GM10266 (cell line): Measurements from ENCODE around the gene RPP30.
"Not testable (repeated sequence)": the region's sequence is repeated elsewhere in the genome, so short reads cannot be mapped to it uniquely, and the experiment has no call there.

Source experiments
- DNase-seq: peaks from one replicate; pipeline ENCODE4 v3.0.0; 2012; ENCODE audit errors: extremely low spot score
- TF ChIP-seq, protein P1 (sequence below): IDR thresholded peaks from 2 replicates; pipeline ENCODE4 v1.5.1; 2012; ENCODE audit warnings: mild to moderate bottlenecking, low read depth; ENCODE audit not compliant: control insufficient read depth, insufficient read depth; ENCODE audit errors: missing control alignments

RPP30 gene

DNA sequence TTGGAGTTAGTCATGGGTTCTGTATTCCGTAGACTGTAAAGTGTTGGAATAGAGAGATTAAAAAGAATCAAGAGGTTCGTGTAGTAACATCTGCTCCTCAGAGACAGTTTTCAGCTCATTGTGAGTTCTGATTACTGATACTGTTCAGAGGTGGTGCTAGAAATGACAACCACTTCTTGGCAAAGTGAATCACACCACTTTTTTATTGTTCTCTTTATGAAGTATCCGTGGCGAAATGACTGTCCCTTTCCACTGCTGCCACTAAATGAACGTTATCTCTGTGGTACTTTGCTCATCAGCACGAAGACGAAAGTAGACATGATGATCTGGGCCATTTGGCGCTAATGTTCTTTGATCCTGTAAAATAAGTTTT is 860 bp downstream of the RPP30 start:
- TF ChIP-seq, protein P1, sequence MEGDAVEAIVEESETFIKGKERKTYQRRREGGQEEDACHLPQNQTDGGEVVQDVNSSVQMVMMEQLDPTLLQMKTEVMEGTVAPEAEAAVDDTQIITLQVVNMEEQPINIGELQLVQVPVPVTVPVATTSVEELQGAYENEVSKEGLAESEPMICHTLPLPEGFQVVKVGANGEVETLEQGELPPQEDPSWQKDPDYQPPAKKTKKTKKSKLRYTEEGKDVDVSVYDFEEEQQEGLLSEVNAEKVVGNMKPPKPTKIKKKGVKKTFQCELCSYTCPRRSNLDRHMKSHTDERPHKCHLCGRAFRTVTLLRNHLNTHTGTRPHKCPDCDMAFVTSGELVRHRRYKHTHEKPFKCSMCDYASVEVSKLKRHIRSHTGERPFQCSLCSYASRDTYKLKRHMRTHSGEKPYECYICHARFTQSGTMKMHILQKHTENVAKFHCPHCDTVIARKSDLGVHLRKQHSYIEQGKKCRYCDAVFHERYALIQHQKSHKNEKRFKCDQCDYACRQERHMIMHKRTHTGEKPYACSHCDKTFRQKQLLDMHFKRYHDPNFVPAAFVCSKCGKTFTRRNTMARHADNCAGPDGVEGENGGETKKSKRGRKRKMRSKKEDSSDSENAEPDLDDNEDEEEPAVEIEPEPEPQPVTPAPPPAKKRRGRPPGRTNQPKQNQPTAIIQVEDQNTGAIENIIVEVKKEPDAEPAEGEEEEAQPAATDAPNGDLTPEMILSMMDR: no peak
- DNase-seq: no peak

DNA sequence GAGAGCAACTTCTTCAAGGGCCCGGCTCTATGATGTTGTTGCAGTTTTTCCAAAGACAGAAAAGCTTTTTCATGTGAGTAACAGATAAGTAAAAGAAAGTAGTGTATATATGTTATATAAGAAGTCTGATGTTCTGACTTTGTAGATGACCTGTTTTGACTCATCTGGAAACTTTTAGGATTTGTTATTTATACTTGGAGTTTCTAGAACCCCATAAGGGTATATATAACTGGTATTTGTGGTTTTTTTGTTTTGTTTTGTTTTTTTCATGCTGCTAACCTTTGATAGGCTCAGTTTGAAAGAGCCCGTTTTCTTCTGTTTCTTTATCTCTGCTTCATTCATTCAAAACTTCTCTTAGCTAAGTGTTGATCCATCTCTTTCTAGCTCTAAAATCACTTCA is 7.3 kb downstream of the RPP30 start:
- TF ChIP-seq, protein P1: no peak
- no peak for DNase-seq

DNA sequence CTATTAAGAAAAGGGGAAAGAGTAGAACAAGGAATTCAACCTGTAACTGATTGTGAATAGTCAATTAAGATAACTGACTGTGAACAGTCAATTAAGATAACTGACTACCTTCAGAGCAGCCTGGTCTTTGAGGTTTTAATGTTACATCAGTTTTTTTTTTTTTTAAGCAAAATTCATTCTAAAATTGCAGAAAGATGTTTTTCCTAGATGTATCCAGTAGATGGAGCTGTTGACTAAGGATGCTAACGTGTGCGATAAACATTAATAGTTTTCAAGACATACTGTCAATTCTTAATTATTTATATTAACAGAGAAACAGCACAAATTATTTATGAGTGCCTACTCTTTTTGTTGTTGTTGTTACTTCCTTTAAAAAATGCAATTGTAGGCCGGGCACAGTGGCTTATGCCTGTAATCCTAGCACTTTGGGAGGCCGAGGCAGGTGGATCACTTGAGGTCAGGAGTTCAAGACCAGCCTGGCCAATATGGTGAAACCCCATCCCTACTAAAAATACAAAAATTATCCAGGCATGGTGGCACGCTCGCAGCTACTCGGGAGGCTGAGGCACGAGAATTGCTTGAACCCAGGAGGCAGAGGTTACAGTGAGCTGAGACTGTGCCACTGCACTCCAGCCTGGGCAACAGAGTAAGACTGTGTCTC is 8.4 kb downstream of the RPP30 start:
- not testable (repeated sequence) for DNase-seq
- TF ChIP-seq, protein P1: peak; percentile 52

DNA sequence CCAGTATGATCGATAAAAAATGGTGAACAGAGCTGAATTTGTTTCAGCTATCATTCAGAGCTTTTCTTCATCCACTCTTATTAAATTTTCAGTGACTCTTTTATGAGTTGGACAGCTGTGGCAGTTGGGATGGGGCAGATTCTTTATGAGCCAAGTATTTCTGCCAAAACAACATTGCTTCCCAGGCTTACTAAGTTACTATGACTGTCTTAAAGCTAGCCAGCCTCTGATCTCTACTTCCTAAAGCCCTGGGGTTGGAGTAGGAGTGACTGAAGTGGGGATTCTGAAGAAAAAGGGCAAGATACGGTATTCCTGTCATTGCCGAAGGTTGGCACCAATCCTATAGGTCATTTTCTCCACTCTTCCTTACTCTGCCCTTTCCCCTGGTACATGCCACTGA is 12.7 kb downstream of the RPP30 start:
- no peak for DNase-seq
- TF ChIP-seq, protein P1: no peak

DNA sequence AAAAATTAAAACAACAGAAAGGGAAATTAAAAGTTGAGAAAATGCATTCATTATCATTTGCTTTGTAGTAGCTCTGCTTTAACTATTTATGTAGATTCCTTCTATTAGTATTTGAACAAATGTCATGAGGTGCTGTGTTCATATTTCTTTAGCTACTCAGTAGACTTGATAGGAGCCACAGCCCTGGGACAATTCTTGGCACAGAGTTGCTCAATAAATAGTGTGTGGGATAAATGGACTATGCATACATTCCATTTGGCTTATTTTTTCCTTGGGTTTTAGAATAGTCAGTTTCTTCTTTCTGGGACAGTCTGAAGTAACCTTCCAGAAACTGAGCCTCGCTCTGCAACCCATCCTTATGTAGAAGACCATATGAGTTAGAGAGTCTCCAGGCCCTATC is 13.4 kb downstream of the RPP30 start:
- TF ChIP-seq, protein P1: no peak
- DNase-seq: no peak

DNA sequence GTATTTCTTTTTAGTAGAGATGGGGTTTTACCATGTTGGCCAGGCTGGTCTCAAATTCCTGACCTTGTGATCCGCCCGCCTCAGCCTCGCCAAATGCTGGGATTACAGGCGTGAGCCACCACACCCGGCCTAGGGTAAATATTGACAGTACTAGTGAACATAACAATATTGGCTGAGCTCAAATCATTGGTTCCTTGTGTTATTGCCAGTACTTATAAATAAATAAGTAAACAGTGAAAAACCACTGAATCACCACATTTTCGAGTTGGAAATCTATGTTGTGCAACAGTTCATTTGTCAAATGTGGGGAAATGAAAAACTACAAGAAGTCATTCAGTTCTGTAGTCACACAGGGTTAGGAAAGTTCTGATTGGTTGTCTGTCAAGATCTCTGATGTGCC is 15.8 kb downstream of the RPP30 start:
- DNase-seq: no peak
- TF ChIP-seq, protein P1: no peak

DNA sequence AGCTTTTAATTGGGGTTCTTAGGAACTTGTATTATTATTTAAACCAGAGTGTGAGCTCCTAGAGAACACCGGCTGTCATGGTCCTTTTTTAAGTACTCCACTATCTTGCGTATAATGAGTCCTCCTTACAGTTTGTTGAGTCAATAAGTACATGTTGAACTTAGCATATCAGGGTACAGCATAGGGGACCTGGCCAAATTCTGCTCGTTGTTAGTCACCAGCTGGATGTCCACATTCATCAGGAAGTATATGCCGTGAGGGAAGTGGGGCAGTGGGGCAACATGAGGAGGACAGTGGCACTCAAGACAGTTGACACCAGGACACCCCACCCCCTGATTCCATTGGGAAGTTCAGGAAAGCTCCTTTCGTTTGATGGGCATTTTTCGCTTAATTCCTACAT is 16.6 kb downstream of the RPP30 start:
- no peak for DNase-seq
- TF ChIP-seq, protein P1: no peak
